DOHH2 (cell line): ENCODE measurements around the gene ARHGEF12.

Experiments used
- H3F3A ChIP-seq: fragments of 200-600 bp; sonication (generic), shearing (Covaris generic); 2 replicates; pipeline ENCODE4 v1.6.0; 2016; ENCODE audit warnings: antibody characterized with exemption, mild to moderate bottlenecking; ENCODE audit not compliant: control insufficient read depth, insufficient read depth
- H3K27ac ChIP-seq: fragments of 200-600 bp; sonication (generic); 2 replicates; pipeline ENCODE4 v1.5.1; 2014; ENCODE audit warnings: low read depth, mild to moderate bottlenecking, low read length, moderate library complexity
- H3K27me3 ChIP-seq: fragments of 200-600 bp; sonication (generic); 2 replicates; pipeline ENCODE4 v1.6.1; 2014; ENCODE audit warnings: mild to moderate bottlenecking, low read length, mixed read lengths; ENCODE audit not compliant: control insufficient read depth
- H3K36me3 ChIP-seq: fragments of 200-600 bp; sonication (generic); 2 replicates; pipeline ENCODE4 v1.6.1; 2014; ENCODE audit warnings: mild to moderate bottlenecking, low read length, moderate library complexity, mixed read lengths; ENCODE audit not compliant: control insufficient read depth
- H3K4me1 ChIP-seq: fragments of 200-600 bp; sonication (generic); 2 replicates; pipeline ENCODE4 v1.6.1; 2014; ENCODE audit warnings: mild to moderate bottlenecking, low read length, mixed read lengths; ENCODE audit not compliant: control insufficient read depth
- H3K4me2 ChIP-seq: fragments of 200-600 bp; sonication (generic); 2 replicates; pipeline ENCODE4 v1.6.0; 2014; ENCODE audit warnings: mild to moderate bottlenecking, low read length, moderate library complexity
- H3K4me3 ChIP-seq: fragments of 200-600 bp; sonication (generic); 2 replicates; pipeline ENCODE4 v1.5.1; 2014; ENCODE audit warnings: mild to moderate bottlenecking, low read length, mixed read lengths
- H3K79me2 ChIP-seq: fragments of 200-600 bp; sonication (generic); 2 replicates; pipeline ENCODE4 v1.6.1; 2014; ENCODE audit warnings: mild to moderate bottlenecking, low read length, mixed read lengths; ENCODE audit not compliant: control insufficient read depth
- H3K9me2 ChIP-seq: fragments of 200-600 bp; sonication (generic); replicated peaks from 2 replicates; pipeline ENCODE4 v1.6.1; 2014; ENCODE audit warnings: mild to moderate bottlenecking, low read length, mixed read lengths; ENCODE audit not compliant: control insufficient read depth
- H3K9me3 ChIP-seq: fragments of 200-600 bp; sonication (generic); 2 replicates; pipeline ENCODE4 v1.6.1; 2014; ENCODE audit warnings: antibody characterized with exemption, low read length, mixed read lengths; ENCODE audit not compliant: control insufficient read depth, insufficient read depth
- H4K20me1 ChIP-seq: fragments of 200-600 bp; sonication (generic); 2 replicates; pipeline ENCODE4 v1.6.0; 2014; ENCODE audit warnings: low read depth, mild to moderate bottlenecking, antibody characterized with exemption, low read length, moderate library complexity; ENCODE audit not compliant: control insufficient read depth, insufficient read depth
- CTCF ChIP-seq: fragments of 200-600 bp; sonication (generic); IDR thresholded peaks from one replicate; pipeline ENCODE4 v1.5.1; 2014; ENCODE audit warnings: antibody characterized with exemption, mild to moderate bottlenecking, low read depth, low read length; ENCODE audit not compliant: poor library complexity, severe bottlenecking
- EZH2phosphoT487 ChIP-seq: fragments of 200-600 bp; sonication (generic); IDR thresholded peaks from 2 replicates; pipeline ENCODE4 v1.6.1; 2017; ENCODE audit warnings: borderline replicate concordance, mild to moderate bottlenecking, antibody characterized with exemption, low read length, moderate library complexity, mixed read lengths

Gene ARHGEF12

DNA sequence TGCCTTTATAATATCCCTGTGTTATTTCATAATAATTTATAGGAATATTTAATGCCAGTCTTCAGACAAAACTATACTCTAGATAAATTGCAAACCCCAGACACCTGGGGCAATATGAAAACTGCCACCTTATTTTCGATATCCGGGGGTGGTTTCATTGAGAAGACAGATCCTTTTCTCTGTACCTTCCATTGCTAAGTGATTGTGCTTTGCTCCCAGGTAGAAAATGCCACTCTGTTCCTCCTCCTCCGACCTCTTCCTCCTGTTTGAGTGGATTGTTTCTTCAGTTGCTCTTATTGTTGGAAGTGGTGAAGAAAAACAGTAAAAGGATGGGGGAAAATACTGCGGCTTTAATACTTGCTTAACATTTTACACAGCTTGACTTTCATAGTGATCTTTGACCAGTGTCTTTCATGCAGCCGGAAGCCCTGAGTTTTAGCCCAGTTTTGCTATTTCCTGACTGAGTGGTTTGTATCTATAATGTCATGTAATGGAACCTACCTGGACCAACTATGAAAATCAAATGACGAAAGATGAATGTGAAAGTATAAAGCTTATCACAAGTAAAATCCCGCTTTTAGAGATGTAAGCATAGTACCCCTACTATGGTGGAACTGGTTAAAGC, 169.7 kb downstream of the ARHGEF12 start:
- H3K4me1 ChIP-seq, result no peaks in the 10 kb centered on the region
- H4K20me1 ChIP-seq, result 0 out of 2 replicates have a peak, but pooled peaks cover 2% of the 10 kb centered on the region
- no peak overlapping the region for H3K4me3 ChIP-seq
- no peak overlapping the region for H3K27ac ChIP-seq
- TF ChIP-seq CTCF (no peak), EZH2phosphoT487 (no peak)
- peaks cover 8% of the 10 kb centered on the region for H3K27me3 ChIP-seq
- H3K79me2 ChIP-seq, result no peaks in the 10 kb centered on the region
- H3K9me2 ChIP-seq, result no peaks in the 10 kb centered on the region
- no peaks in the 10 kb centered on the region for H3K36me3 ChIP-seq
- no peaks in the 10 kb centered on the region for H3K9me3 ChIP-seq
- H3F3A ChIP-seq, result no peaks in the 10 kb centered on the region
- H3K4me2 ChIP-seq, result no peak overlapping the region

DNA sequence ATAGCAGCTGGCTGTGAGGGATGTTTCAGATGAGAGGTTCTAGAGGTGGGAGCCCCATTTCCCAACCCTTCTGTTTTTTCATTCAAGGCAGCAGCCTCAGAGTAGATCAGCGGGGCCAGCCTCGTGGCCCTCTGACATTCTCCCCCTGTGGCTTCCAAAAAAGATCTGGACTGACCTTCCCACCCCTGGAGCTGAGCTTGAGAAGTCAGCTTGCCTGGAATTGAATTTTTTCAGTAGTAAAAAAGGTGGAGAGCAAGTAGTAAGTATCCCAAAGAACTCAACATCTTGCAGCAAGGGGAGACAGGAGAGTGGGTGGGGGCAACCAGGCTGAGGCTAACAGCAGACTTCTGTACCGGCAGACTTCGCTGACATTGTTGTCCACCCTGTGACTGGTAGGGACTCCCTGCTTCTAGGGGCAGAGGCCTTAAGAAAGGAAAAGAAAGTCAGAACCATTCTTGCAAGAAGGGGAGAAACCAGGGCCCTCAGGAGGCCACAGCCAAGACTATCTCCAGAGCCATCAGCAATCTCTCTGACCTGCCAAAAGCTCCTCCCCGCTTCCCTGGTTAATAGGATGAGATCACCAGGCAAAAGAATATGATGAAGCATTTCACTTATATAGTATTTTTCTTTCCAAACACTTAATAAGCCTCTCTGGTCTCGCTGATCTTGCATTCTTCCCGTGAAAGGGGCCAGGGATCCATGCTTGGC, 173.3 kb downstream of the ARHGEF12 start:
- Histone ChIP-seq H3F3A (no peaks in the 10 kb centered on the region), H3K9me3 (no peaks in the 10 kb centered on the region), H3K27ac (no peak overlapping the region), H3K4me3 (no peak overlapping the region), H3K9me2 (no peaks in the 10 kb centered on the region), H3K79me2 (no peaks in the 10 kb centered on the region), H3K4me1 (no peaks in the 10 kb centered on the region), H3K27me3 (peaks cover 5% of the 10 kb centered on the region), H3K36me3 (no peaks in the 10 kb centered on the region), H3K4me2 (no peak overlapping the region), H4K20me1 (0 out of 2 replicates have a peak, but pooled peaks cover 2% of the 10 kb centered on the region)
- TF ChIP-seq CTCF (no peak), EZH2phosphoT487 (no peak)

GRCh38 chr11:120510406-120511115, 174.3 kb downstream of the ARHGEF12 start:
- Histone ChIP-seq H3K9me2 (no peaks in the 10 kb centered on the region), H3K4me1 (no peaks in the 10 kb centered on the region), H3K36me3 (no peaks in the 10 kb centered on the region), H3K4me3 (no peak overlapping the region), H4K20me1 (0 out of 2 replicates have a peak, but pooled peaks cover 2% of the 10 kb centered on the region), H3K27ac (no peak overlapping the region), H3F3A (no peaks in the 10 kb centered on the region), H3K27me3 (0 out of 2 replicates have a peak, but pooled peaks cover 5% of the 10 kb centered on the region), H3K79me2 (no peaks in the 10 kb centered on the region), H3K4me2 (no peak overlapping the region; the same call in 1 of the 2 replicates), H3K9me3 (no peaks in the 10 kb centered on the region)
- TF ChIP-seq CTCF (no peak), EZH2phosphoT487 (no peak)
